Panc1 (cell line): ENCODE results near the gene ELFN2. TPM values are rescaled to one million over a fixed set of nuclear protein-coding genes. Genes with fewer than 3 reads are reported as not detected.
"Not testable (repeated sequence)": the region's sequence is repeated elsewhere in the genome, so short reads cannot be mapped to it uniquely, and the experiment has no call there.

Experiments used
- ATAC-seq: fragments of 200-7000 bp; cut with Tn5 transposase; 2 replicates; pipeline ENCODE4 v1.9.1; 2020; ENCODE audit warnings: mild to moderate bottlenecking, moderate library complexity
- BruUV-seq: library from RNA; stranded (reverse); fragments of 400-500 nt; replicated peaks from 2 replicates; lab custom pipeline; 2021; lab: Mats Ljungman, UMichigan
- CTCF ChIA-PET: fragments of 300-600 bp; sonication (Branson Sonifier 250); formaldehyde crosslinking; loops from one replicate; lab custom pipeline; 2022; ENCODE audit warnings: antibody characterized with exemption; lab: Charles Lee
- POLR2A ChIA-PET: fragments of 300-600 bp; sonication (Branson Sonifier 250); formaldehyde crosslinking; loops from one replicate; lab custom pipeline; 2022; ENCODE audit warnings: antibody characterized with exemption; lab: Charles Lee
- DNase-seq: peaks from one replicate; pipeline ENCODE4 v3.0.0-alpha.2; 2010; ENCODE audit warnings: low read depth, low spot score
- H3K27ac ChIP-seq: 2 replicates; pipeline ENCODE4 v1.5.1; 2011; ENCODE audit warnings: mild to moderate bottlenecking, low read length, inconsistent platforms
- H3K27me3 ChIP-seq: fragments of 200-500 bp; sonication (Bioruptor generic); 2 replicates; pipeline ENCODE4 v1.6.0; 2014; ENCODE audit warnings: low read length, inconsistent platforms; ENCODE audit not compliant: control insufficient read depth, insufficient read depth
- H3K36me3 ChIP-seq: fragments of 200-500 bp; sonication (Bioruptor generic); 2 replicates; pipeline ENCODE4 v1.5.1; 2014; ENCODE audit warnings: inconsistent platforms, mild to moderate bottlenecking, low read length, moderate library complexity; ENCODE audit not compliant: control insufficient read depth, insufficient read depth
- H3K4me1 ChIP-seq: 2 replicates; pipeline ENCODE4 v1.5.1; 2011; ENCODE audit warnings: inconsistent platforms, mild to moderate bottlenecking, low read length, moderate library complexity; ENCODE audit not compliant: control insufficient read depth, insufficient read depth
- H3K4me3 ChIP-seq, 2 experiments: 2 replicates each; pipeline ENCODE4 v1.5.1; 2011 to 2012; ENCODE audit warnings: low read depth in 2 of 2, low read length in 2 of 2, mild to moderate bottlenecking in 2 of 2, inconsistent platforms in 1 of 2, moderate library complexity in 1 of 2
- H3K9me3 ChIP-seq: fragments of 200-500 bp; sonication (Bioruptor generic); 2 replicates; pipeline ENCODE4 v1.5.1; 2014; ENCODE audit warnings: low read depth, mild to moderate bottlenecking, inconsistent platforms, low read length, moderate library complexity; ENCODE audit not compliant: control insufficient read depth, insufficient read depth
- POLR2AphosphoS5 ChIP-seq: IDR thresholded peaks from 2 replicates; pipeline ENCODE4 v1.6.1; 2012; ENCODE audit warnings: mild to moderate bottlenecking, low read depth, low read length, moderate library complexity
- SIN3A ChIP-seq: IDR thresholded peaks from 2 replicates; pipeline ENCODE4 v1.6.1; 2012; ENCODE audit warnings: low read depth, mild to moderate bottlenecking, low read length, moderate library complexity, borderline replicate concordance; ENCODE audit not compliant: insufficient read depth
- TCF7L2 ChIP-seq: IDR thresholded peaks from 2 replicates; pipeline ENCODE4 v1.6.1; 2011; ENCODE audit warnings: mild to moderate bottlenecking, low read depth, low read length, inconsistent platforms
- in situ Hi-C: cut with HindIII; loops from 2 replicates; pipeline ENCODE4 v1.10.0; 2016; ENCODE audit warnings: low sequenced_read_pairs, low pct_unique_long_range_greater_than_20kb
- intact Hi-C: fragments of 100-400 bp; cut with micrococcal nuclease; formaldehyde crosslinking; loops from one replicate; pipeline ENCODE4 v1.10.0; 2022; ENCODE audit not compliant: unreplicated experiment
- total RNA-seq: library from RNA; stranded (reverse); gene quantifications from one replicate; pipeline ENCODE4 v1.2.1, GENCODE V29; 2021; ENCODE audit not compliant: unreplicated experiment
- TF ChIP-seq, protein P1 (sequence below), 2 experiments: IDR thresholded peaks; 2 replicates each; pipeline ENCODE4 v1.6.1; 2011 to 2012; ENCODE audit warnings: low read depth in 2 of 2, control low read depth in 1 of 2, low read length in 1 of 2, mild to moderate bottlenecking in 1 of 2, moderate library complexity in 1 of 2; ENCODE audit not compliant: insufficient read depth in 1 of 2
- TF ChIP-seq, protein P2 (sequence below): fragments of 450-650 bp; IDR thresholded peaks from 2 replicates; pipeline ENCODE4 v1.5.1; 2017; ENCODE audit warnings: mild to moderate bottlenecking

The ELFN2 gene
- total RNA-seq, 1 experiment from 2014 or later: 2.9 TPM

DNA sequence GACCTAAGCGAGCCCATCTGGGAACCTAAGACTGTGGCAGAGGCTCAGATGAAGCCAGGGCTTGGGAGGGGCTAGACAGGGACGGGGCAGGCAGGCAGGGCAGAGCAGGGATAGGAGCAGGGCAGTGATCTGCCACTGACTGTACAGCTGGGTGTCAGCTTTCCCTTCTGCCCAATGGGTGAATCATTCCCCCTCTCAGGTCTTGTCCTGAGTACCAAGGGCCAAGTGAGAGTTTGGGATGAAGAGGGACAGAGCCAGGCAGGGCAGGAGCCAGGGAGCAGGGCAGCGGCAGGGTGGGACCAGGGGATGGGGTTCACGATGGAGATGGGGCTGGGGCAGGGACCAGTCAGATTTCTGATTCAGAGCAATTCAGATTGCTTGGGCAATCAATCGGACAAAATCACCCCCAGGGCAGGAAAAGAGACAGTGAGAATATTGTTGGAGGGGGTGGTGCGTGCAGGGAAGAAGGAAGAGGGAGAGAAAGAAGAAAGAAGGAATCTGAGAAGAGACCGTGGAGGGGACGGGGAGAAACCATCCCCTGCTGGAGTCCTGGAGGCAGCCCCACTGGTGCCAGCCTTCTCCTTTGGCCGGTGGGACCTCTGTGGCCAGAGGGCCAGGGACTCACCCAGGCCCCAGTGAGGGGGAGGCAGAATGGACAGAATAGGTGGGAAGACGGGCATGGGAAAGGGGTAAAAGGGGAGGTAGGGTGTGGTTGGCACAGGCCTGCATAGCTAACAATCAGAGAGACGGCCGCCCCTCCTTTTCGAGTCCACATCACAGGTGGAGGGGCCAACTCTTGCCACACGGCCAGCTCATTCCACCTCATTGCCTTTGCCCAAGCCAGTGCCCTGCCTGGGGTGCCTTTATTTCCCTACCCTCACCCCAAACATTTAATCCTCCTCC is 97.8 kb downstream of the ELFN2 start:
- peak; percentile 44 for ATAC-seq
- ChIA-PET POLR2A (no interaction called here), CTCF (interaction anchor here (0.6 kb wide), 2 partner anchors 186 to 238 kb away, joined by 3 to 11 read pairs; no protein-coding TSS in a partner anchor)

DNA sequence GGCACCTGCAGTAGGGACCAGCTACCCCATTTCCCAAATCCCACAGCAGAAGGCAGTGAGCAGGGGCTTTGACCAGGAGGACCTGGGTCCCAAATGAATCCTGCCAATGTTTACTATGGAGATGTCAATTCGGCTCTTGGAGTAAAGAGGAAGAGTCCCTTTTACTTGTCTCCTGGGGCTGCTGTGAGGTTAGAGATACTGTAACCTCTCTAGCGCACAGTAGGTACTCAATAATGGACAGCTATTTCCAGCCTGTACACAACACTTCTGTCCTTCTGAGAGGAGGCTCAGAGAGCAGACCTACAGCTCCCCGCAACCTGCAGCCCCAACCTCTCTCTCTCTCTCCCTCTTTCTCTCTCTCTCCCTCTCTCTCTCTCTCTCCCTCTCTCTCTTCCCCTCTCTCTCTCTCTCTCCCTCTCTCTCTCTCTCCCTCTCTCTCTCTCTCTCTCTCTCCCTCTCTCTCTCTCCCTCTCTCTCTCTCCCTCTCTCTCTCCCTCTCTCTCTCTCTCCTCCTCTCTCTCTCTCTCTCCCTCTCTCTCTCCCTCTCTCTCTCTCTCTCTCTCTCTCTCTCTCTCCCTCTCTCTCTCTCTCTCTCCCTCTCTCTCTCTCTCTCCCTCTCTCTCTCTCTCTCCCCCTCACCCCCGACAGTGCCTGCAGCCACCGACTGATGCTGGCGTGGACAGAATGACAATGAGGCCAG is 98.6 kb downstream of the ELFN2 start:
- in situ Hi-C loops, H3K4me3 ChIP-seq, intact Hi-C loops, DNase-seq, H3K36me3 ChIP-seq, ATAC-seq, BruUV-seq, CTCF ChIA-PET, H3K27me3 ChIP-seq, H3K4me1 ChIP-seq, H3K9me3 ChIP-seq: not testable (repeated sequence)
- 0 out of 2 replicates have a peak overlapping the region, but pooled peaks have one; percentile 7 for H3K27ac ChIP-seq
- POLR2A ChIA-PET: interaction anchor here (0.6 kb wide), 1 partner anchor 224 kb away, joined by 3 read pairs; no protein-coding TSS in a partner anchor

More for the DNA sequence above, 97.8 kb downstream of the ELFN2 start:
- Histone ChIP-seq H3K4me3 (no peak overlapping the region), H3K4me1 (no peaks in the 10 kb centered on the region; the same call in 1 of the 2 replicates), H3K36me3 (no peaks in the 10 kb centered on the region), H3K27ac (no peak overlapping the region), H3K27me3 (no peaks in the 10 kb centered on the region), H3K9me3 (no peaks in the 10 kb centered on the region)
- intact Hi-C loops (no loop called here), in situ Hi-C loops (no loop called here)
- BruUV-seq: no TSS peak
- DNase-seq: no peak
- TF ChIP-seq SIN3A (no peak), POLR2AphosphoS5 (no peak), TCF7L2 (no peak)
- TF ChIP-seq, protein P1, sequence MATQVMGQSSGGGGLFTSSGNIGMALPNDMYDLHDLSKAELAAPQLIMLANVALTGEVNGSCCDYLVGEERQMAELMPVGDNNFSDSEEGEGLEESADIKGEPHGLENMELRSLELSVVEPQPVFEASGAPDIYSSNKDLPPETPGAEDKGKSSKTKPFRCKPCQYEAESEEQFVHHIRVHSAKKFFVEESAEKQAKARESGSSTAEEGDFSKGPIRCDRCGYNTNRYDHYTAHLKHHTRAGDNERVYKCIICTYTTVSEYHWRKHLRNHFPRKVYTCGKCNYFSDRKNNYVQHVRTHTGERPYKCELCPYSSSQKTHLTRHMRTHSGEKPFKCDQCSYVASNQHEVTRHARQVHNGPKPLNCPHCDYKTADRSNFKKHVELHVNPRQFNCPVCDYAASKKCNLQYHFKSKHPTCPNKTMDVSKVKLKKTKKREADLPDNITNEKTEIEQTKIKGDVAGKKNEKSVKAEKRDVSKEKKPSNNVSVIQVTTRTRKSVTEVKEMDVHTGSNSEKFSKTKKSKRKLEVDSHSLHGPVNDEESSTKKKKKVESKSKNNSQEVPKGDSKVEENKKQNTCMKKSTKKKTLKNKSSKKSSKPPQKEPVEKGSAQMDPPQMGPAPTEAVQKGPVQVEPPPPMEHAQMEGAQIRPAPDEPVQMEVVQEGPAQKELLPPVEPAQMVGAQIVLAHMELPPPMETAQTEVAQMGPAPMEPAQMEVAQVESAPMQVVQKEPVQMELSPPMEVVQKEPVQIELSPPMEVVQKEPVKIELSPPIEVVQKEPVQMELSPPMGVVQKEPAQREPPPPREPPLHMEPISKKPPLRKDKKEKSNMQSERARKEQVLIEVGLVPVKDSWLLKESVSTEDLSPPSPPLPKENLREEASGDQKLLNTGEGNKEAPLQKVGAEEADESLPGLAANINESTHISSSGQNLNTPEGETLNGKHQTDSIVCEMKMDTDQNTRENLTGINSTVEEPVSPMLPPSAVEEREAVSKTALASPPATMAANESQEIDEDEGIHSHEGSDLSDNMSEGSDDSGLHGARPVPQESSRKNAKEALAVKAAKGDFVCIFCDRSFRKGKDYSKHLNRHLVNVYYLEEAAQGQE (IDR thresholded peaks at IDR 0.05; ENCODE audit: insufficient read depth in 1 of 2, low read depth in 2 of 2, low read length in 1 of 2): no peak
- TF ChIP-seq, protein P2, sequence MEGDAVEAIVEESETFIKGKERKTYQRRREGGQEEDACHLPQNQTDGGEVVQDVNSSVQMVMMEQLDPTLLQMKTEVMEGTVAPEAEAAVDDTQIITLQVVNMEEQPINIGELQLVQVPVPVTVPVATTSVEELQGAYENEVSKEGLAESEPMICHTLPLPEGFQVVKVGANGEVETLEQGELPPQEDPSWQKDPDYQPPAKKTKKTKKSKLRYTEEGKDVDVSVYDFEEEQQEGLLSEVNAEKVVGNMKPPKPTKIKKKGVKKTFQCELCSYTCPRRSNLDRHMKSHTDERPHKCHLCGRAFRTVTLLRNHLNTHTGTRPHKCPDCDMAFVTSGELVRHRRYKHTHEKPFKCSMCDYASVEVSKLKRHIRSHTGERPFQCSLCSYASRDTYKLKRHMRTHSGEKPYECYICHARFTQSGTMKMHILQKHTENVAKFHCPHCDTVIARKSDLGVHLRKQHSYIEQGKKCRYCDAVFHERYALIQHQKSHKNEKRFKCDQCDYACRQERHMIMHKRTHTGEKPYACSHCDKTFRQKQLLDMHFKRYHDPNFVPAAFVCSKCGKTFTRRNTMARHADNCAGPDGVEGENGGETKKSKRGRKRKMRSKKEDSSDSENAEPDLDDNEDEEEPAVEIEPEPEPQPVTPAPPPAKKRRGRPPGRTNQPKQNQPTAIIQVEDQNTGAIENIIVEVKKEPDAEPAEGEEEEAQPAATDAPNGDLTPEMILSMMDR: no peak
